Measurements from ENCODE around the gene WAS. TPM values are rescaled to one million over a fixed set of nuclear protein-coding genes. Genes with fewer than 3 reads are reported as not detected.

Gene WAS
- polyA plus RNA-seq, 3 donors: 22.8 to 159 (median 38.0) TPM

GRCh38 chrX:48713847-48714246 lies 30.2 kb downstream of the WAS start:
- peaks cover 0 to under 1% of the 10 kb centered on the region in 2 donors for H3K36me3 Mint-ChIP-seq
- no peak overlapping the region for H3K27ac Mint-ChIP-seq
- H3K27me3 ChIP-seq (ENCODE audit: control insufficient read depth in 2 of 2, insufficient read depth in 2 of 2, low read length in 2 of 2): no peaks in the 10 kb centered on the region
- no peak for DNase-seq
- no peak overlapping the region for H3K4me3 Mint-ChIP-seq
- no peaks in the 10 kb centered on the region for H3K36me3 ChIP-seq (replicated peaks in 1 of 2; ENCODE audit: control insufficient read depth in 1 of 2, insufficient read depth in 2 of 2, low read length in 2 of 2)
- H3K9me3 Mint-ChIP-seq: peaks cover 0 to 2% (median 0%) of the 10 kb centered on the region in 7 donors
- H3K9ac ChIP-seq (ENCODE audit: insufficient read depth, low read length, poor library complexity, severe bottlenecking): no peak overlapping the region
- no peak overlapping the region for H3K27ac ChIP-seq (ENCODE audit: low read depth in 1 of 2, low read length in 2 of 2)
- no peak for TF ChIP-seq CTCF (IDR thresholded peaks at IDR 0.05)
- no peak overlapping the region for H3K4me2 ChIP-seq (replicated peaks; ENCODE audit: extremely low read depth, low read length, poor library complexity, severe bottlenecking)
- H3K4me3 ChIP-seq (replicated peaks in 1 of 3; ENCODE audit: low read depth in 2 of 3, low read length in 3 of 3): no peak overlapping the region
- no peaks in the 10 kb centered on the region for H3K9me3 ChIP-seq (replicated peaks in 1 of 2; ENCODE audit: control insufficient read depth in 1 of 2, insufficient read depth in 1 of 2, low read length in 2 of 2)
- intact Hi-C loops (cut with micrococcal nuclease): no loop called here
- H3K79me2 ChIP-seq (ENCODE audit: insufficient read depth, low read length): no peaks in the 10 kb centered on the region
- no peak overlapping the region for H2AFZ ChIP-seq (ENCODE audit: insufficient read depth, low read depth, low read length, poor library complexity, severe bottlenecking)
- peaks cover 0 to 10% (median 2%) of the 10 kb centered on the region in 3 donors for H3K27me3 Mint-ChIP-seq (ENCODE audit: low read depth in 3 of 3)
- 100% methylated on average over 1 of the region's 2 CpGs for WGBS (ENCODE audit: insufficient coverage)
- no peaks in the 10 kb centered on the region for H4K20me1 ChIP-seq (ENCODE audit: insufficient read depth, low read length)
- H3K4me1 ChIP-seq (ENCODE audit: control insufficient read depth in 1 of 2, insufficient read depth in 2 of 2, low read length in 2 of 2): no peaks in the 10 kb centered on the region
- peaks cover 2% of the 10 kb centered on the region for H3K4me1 Mint-ChIP-seq

GRCh38 chrX:48714573-48714972 lies 31.0 kb downstream of the WAS start:
- Histone ChIP-seq H3K9me3 (replicated peaks in 1 of 2; ENCODE audit: control insufficient read depth in 1 of 2, insufficient read depth in 1 of 2, low read length in 2 of 2) (no peaks in the 10 kb centered on the region), H3K79me2 (ENCODE audit: insufficient read depth, low read length) (no peaks in the 10 kb centered on the region), H3K4me3 (replicated peaks in 1 of 3; ENCODE audit: low read depth in 2 of 3, low read length in 3 of 3) (no peak overlapping the region), H3K27me3 (ENCODE audit: control insufficient read depth in 2 of 2, insufficient read depth in 2 of 2, low read length in 2 of 2) (no peaks in the 10 kb centered on the region), H2AFZ (ENCODE audit: insufficient read depth, low read depth, low read length, poor library complexity, severe bottlenecking) (no peak overlapping the region), H3K27ac (ENCODE audit: low read depth in 1 of 2, low read length in 2 of 2) (no peak overlapping the region), H3K4me1 (ENCODE audit: control insufficient read depth in 1 of 2, insufficient read depth in 2 of 2, low read length in 2 of 2) (no peaks in the 10 kb centered on the region), H3K4me2 (replicated peaks; ENCODE audit: extremely low read depth, low read length, poor library complexity, severe bottlenecking) (no peak overlapping the region), H3K9ac (ENCODE audit: insufficient read depth, low read length, poor library complexity, severe bottlenecking) (no peak overlapping the region), H4K20me1 (ENCODE audit: insufficient read depth, low read length) (no peaks in the 10 kb centered on the region), H3K36me3 (replicated peaks in 1 of 2; ENCODE audit: control insufficient read depth in 1 of 2, insufficient read depth in 2 of 2, low read length in 2 of 2) (no peaks in the 10 kb centered on the region)
- H3K27me3 Mint-ChIP-seq (ENCODE audit: low read depth in 3 of 3): peaks cover 0 to 8% (median 2%) of the 10 kb centered on the region in 3 donors
- WGBS (ENCODE audit: insufficient coverage): 95% methylated on average over 4 of the region's 5 CpGs
- no peak overlapping the region for H3K27ac Mint-ChIP-seq
- H3K4me3 Mint-ChIP-seq: no peak overlapping the region
- TF ChIP-seq CTCF (IDR thresholded peaks at IDR 0.05): no peak
- H3K9me3 Mint-ChIP-seq: peaks cover 0 to 2% (median 0%) of the 10 kb centered on the region in 7 donors
- intact Hi-C loops (cut with micrococcal nuclease): no loop called here
- DNase-seq: no peak
- H3K36me3 Mint-ChIP-seq: no peaks in the 10 kb centered on the region
- H3K4me1 Mint-ChIP-seq: peaks cover 2% of the 10 kb centered on the region

Data from CD14-positive monocyte (primary cell).